ENCODE results near the gene HOATZ.
A peak's percentile ranks its signal among the peaks of the same experiment; 100 is the strongest.

The HOATZ gene

GRCh38 chr11:111514216-111515031, at the start of gene HOATZ:
TSS of gene HOATZ (plus strand) at chr11:111514778. CDS start at chr11:111514785, 7 bp downstream.
- DNase-seq (ENCODE audit: low spot score), result peak; percentile 31

- no peak for DNase-seq (ENCODE audit: low spot score)
These were observed 49.2 kb upstream of the HOATZ start for GRCh38 chr11:111465400-111465799.

- DNase-seq (ENCODE audit: low spot score), result no peak
These were observed 48.0 kb upstream of the HOATZ start for GRCh38 chr11:111466615-111467014.

GRCh38 chr11:111469200-111469599, 45.4 kb upstream of the HOATZ start:
- no peak for DNase-seq (ENCODE audit: low spot score)

GRCh38 chr11:111472228-111472627, 42.4 kb upstream of the HOATZ start:
- no peak for DNase-seq (ENCODE audit: low spot score)

- DNase-seq (ENCODE audit: low spot score), result no peak
These were observed 40.1 kb upstream of the HOATZ start for GRCh38 chr11:111474432-111474831.

- DNase-seq (ENCODE audit: low spot score), result no peak
These were observed 38.2 kb upstream of the HOATZ start for GRCh38 chr11:111476366-111476765.

GRCh38 chr11:111476956-111477355, 37.6 kb upstream of the HOATZ start:
- DNase-seq (ENCODE audit: low spot score), result no peak

GRCh38 chr11:111477898-111478297, 36.7 kb upstream of the HOATZ start:
- DNase-seq (ENCODE audit: low spot score), result no peak

- no peak for DNase-seq (ENCODE audit: low spot score)
These were observed 34.9 kb upstream of the HOATZ start for GRCh38 chr11:111479666-111480065.

- DNase-seq (ENCODE audit: low spot score), result no peak
These were observed 31.1 kb upstream of the HOATZ start for GRCh38 chr11:111483431-111483830.

GRCh38 chr11:111490496-111490895, 24.1 kb upstream of the HOATZ start:
- DNase-seq (ENCODE audit: low spot score), result no peak

- DNase-seq (ENCODE audit: low spot score), result no peak
These were observed 20.5 kb upstream of the HOATZ start for GRCh38 chr11:111494040-111494439.

GRCh38 chr11:111499483-111499882, 15.1 kb upstream of the HOATZ start:
- no peak for DNase-seq (ENCODE audit: low spot score)

- DNase-seq (ENCODE audit: low spot score), result no peak
These were observed 14.1 kb upstream of the HOATZ start for GRCh38 chr11:111500481-111500880.

- DNase-seq (ENCODE audit: low spot score), result no peak
These were observed 12.0 kb upstream of the HOATZ start for GRCh38 chr11:111502611-111503010.

- DNase-seq (ENCODE audit: low spot score), result no peak
These were observed 4.3 kb upstream of the HOATZ start for GRCh38 chr11:111510311-111510710.

- DNase-seq (ENCODE audit: low spot score), result no peak
These were observed 2.0 kb upstream of the HOATZ start, which contains the start of gene BTG4 for GRCh38 chr11:111512296-111513239. TSS of gene BTG4 (minus strand) at chr11:111512386. CDS start at chr11:111498776, 13,610 bp downstream.

- DNase-seq (ENCODE audit: low spot score), result peak; percentile 15
These were observed 1.4 kb upstream of the HOATZ start for GRCh38 chr11:111513240-111513605.

- no peak for DNase-seq (ENCODE audit: low spot score)
These were observed 1.0 kb downstream of the HOATZ start for GRCh38 chr11:111515591-111515990.

GRCh38 chr11:111518668-111519067, 4.1 kb downstream of the HOATZ start:
- DNase-seq (ENCODE audit: low spot score), result no peak

- DNase-seq (ENCODE audit: low spot score), result no peak
These were observed 6.0 kb downstream of the HOATZ start for GRCh38 chr11:111520560-111520959.

GRCh38 chr11:111521135-111521534, 6.6 kb downstream of the HOATZ start:
- no peak for DNase-seq (ENCODE audit: low spot score)

All from pons (tissue), 1 donor.